GM12878 (cell line): ENCODE results near the gene ZBTB34. TPM values are rescaled to one million over a fixed set of nuclear protein-coding genes. Genes with fewer than 3 reads are reported as not detected.

ENCODE experiments used
- ATAC-seq: fragments of 200-7000 bp; cut with Tn5 transposase; 3 replicates; pipeline ENCODE4 v1.9.1; 2020; ENCODE audit warnings: mild to moderate bottlenecking, moderate library complexity
- BruUV-seq: library from RNA; stranded (reverse); fragments of 400-500 nt; replicated peaks from 2 replicates; lab custom pipeline; 2021; lab: Mats Ljungman, UMichigan
- CTCF ChIA-PET: fragments of 300-600 bp; sonication (Branson Sonifier 250); formaldehyde crosslinking; extraction: SDS; loops from one replicate; lab custom pipeline; 2021; ENCODE audit warnings: inconsistent platforms; lab: Yijun Ruan, JAX
- POLR2A ChIA-PET: fragments of 350-600 bp; formaldehyde crosslinking; extraction: SDS; loops from one replicate; lab custom pipeline; 2021; ENCODE audit warnings: inconsistent platforms; lab: Charles Lee
- RAD21 ChIA-PET: fragments of 300-600 bp; sonication (Branson Sonifier 250); formaldehyde crosslinking; loops from one replicate; lab custom pipeline; 2023; ENCODE audit warnings: antibody characterized with exemption; ENCODE audit not compliant: unreplicated experiment; lab: Charles Lee
- SMC1A ChIA-PET: fragments of 300-600 bp; sonication (Branson Sonifier 250); formaldehyde crosslinking; loops from one replicate; lab custom pipeline; 2023; ENCODE audit not compliant: unreplicated experiment, uncharacterized antibody; lab: Charles Lee
- DNase-seq: peaks from one replicate; pipeline ENCODE4 v3.0.0-alpha.2; 2011; ENCODE audit warnings: low read depth, low spot score
- FAIRE-seq: peaks from 3 replicates; lab custom pipeline; 2011; peaks lifted over from hg19 to GRCh38; lab: Jason Lieb, UNC
- H2AFZ ChIP-seq: 2 replicates; pipeline ENCODE4 v1.6.0; 2011; ENCODE audit warnings: low read depth, low read length, control low read depth; ENCODE audit not compliant: control insufficient read depth
- H3K27ac ChIP-seq: 2 replicates; pipeline ENCODE4 v1.5.1; 2011; ENCODE audit warnings: control low read depth; ENCODE audit not compliant: control insufficient read depth, insufficient read depth
- H3K27me3 ChIP-seq, 2 experiments: replicated peaks in 1 of 2; 2 replicates each; pipeline versions ENCODE4 v1.6.0 to v1.6.1; 2011; ENCODE audit warnings: low read length in 1 of 2; ENCODE audit not compliant: control insufficient read depth in 2 of 2, insufficient read depth in 2 of 2
- H3K36me3 ChIP-seq, 2 experiments: 2 replicates each; pipeline ENCODE4 v1.5.1; 2011; ENCODE audit warnings: low read length in 1 of 2; ENCODE audit not compliant: control insufficient read depth in 2 of 2, insufficient read depth in 2 of 2
- H3K4me1 ChIP-seq: 2 replicates; pipeline ENCODE4 v1.6.1; 2011; ENCODE audit warnings: mild to moderate bottlenecking, low read length, moderate library complexity, mixed read lengths; ENCODE audit not compliant: control insufficient read depth, insufficient read depth
- H3K4me2 ChIP-seq: 2 replicates; pipeline ENCODE4 v1.6.0; 2011; ENCODE audit warnings: control low read depth; ENCODE audit not compliant: control insufficient read depth, insufficient read depth
- H3K4me3 ChIP-seq: fragments of 200-600 bp; sonication (generic); 2 replicates; pipeline ENCODE4 v1.5.1; 2016
- H3K79me2 ChIP-seq: 2 replicates; pipeline ENCODE4 v1.6.0; 2011; ENCODE audit warnings: low read length; ENCODE audit not compliant: control insufficient read depth, insufficient read depth
- H3K9ac ChIP-seq: 2 replicates; pipeline ENCODE4 v1.8.0; 2011; ENCODE audit warnings: low read length, control low read depth, mixed read lengths; ENCODE audit not compliant: control insufficient read depth, insufficient read depth
- H3K9me3 ChIP-seq: replicated peaks from 3 replicates; pipeline ENCODE4 v1.5.1; 2011; ENCODE audit warnings: mild to moderate bottlenecking, low read length; ENCODE audit not compliant: control insufficient read depth, insufficient read depth
- H4K20me1 ChIP-seq: 2 replicates; pipeline ENCODE4 v1.6.0; 2011; ENCODE audit not compliant: control insufficient read depth, insufficient read depth
- ASH2L ChIP-seq: fragments of 300-600, 200-600 bp; sonication (generic); IDR thresholded peaks from 2 replicates; pipeline ENCODE4 v1.6.1; 2017; ENCODE audit warnings: low read depth, mild to moderate bottlenecking, borderline replicate concordance
- BHLHE40 ChIP-seq, 2 experiments: fragments of 450-650 bp in 1 of 2; IDR thresholded peaks; 2 replicates each; pipeline ENCODE4 v1.6.1; 2011 to 2017; ENCODE audit warnings: low read depth in 2 of 2, borderline replicate concordance in 1 of 2, improper control_type of control experiment in 1 of 2, low read length in 1 of 2, mild to moderate bottlenecking in 1 of 2
- CBFB ChIP-seq: IDR thresholded peaks from 2 replicates; pipeline ENCODE4 v1.6.1; 2016; ENCODE audit warnings: antibody characterized with exemption, low read depth
- NRF1 ChIP-seq: conservative IDR thresholded peaks from 2 replicates; pipeline ENCODE4 v1.6.1; 2011; ENCODE audit warnings: mild to moderate bottlenecking, low read depth, low read length, improper control_type of control experiment
- RB1 ChIP-seq: fragments of 450-650 bp; formaldehyde crosslinking; IDR thresholded peaks from 2 replicates; pipeline ENCODE4 v1.6.1; 2017; ENCODE audit warnings: mild to moderate bottlenecking, borderline replicate concordance
- RUNX3 ChIP-seq: IDR thresholded peaks from 2 replicates; pipeline ENCODE4 v1.6.1; 2012; ENCODE audit warnings: low read length, inconsistent platforms
- WGBS: methylation state at CpG from one replicate; pipeline ENCODE4 v1.1.6; 2016; ENCODE audit warnings: low lambda C conversion rate; ENCODE audit not compliant: insufficient replicate concordance, insufficient coverage; ENCODE audit errors: missing lambda C conversion rate; 5-methylcytosine and 5-hydroxymethylcytosine counted together
- in situ Hi-C: fragments of 300-500 bp; cut with MboI; formaldehyde crosslinking; loops from 9 replicates; pipeline ENCODE4 v1.14.3; 2018; ENCODE audit warnings: mixed read lengths
- intact Hi-C: fragments of 100-400 bp; cut with micrococcal nuclease; formaldehyde crosslinking; loops from one replicate; pipeline ENCODE4 v1.14.2; 2022; ENCODE audit not compliant: unreplicated experiment
- polyA plus RNA-seq, 11 experiments: library from polyadenylated mRNA; depleted of rRNA in 4 of 11; unstranded in 6 of 11; stranded (reverse) in 5 of 11; fragments of >200 nt; fragmentation: Nextera tagmentation in 4 of 11; fragmentation: Illumina TruSeq in 1 of 11; extraction: Ambion mirVana in 4 of 11; extraction: Trizol in 1 of 11; gene quantifications; 1 replicate in 1 of 11; 2 replicates in 10 of 11; pipeline versions ENCODE4 v1.2.1 to v1.2.3, GENCODE V29; 2011 to 2016; ENCODE audit warnings: inconsistent platforms in 2 of 11, missing spikeins in 2 of 11, low read depth in 1 of 11
- total RNA-seq, 4 experiments: library from RNA; depleted of rRNA in 3 of 4; stranded (reverse); fragments of >200 nt in 3 of 4; fragmentation: Illumina TruSeq in 1 of 4; extraction: Trizol in 1 of 4; gene quantifications; 2 replicates each; pipeline versions ENCODE4 v1.2.1 to v1.2.3, GENCODE V29; 2013 to 2021

Gene ZBTB34
- total and polyA plus RNA-seq, 10 of the 15 experiments (the other 5 are each of a cell fraction or from before 2014, with no cell fraction given): 0.71 to 11.3 (median 3.8) TPM

DNA sequence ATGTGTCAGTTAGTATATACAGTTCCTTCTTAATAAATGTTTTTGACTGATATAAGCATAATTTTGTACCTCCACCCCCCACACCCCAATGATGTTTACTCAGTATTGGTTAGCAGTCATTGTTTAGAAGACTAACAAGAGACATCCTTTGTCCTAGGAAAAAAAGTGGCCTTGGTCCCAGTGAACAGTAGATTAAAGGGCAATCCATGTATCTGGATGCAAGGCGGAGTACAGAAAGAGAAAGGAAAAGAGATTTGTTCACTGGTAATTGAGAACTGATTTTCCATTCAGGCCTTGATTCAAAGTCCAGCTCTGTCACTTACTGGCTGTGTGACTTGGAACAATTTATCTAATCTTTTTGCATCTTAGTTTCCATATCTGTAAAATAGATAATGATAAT is 58.8 kb downstream of the ZBTB34 start (continued):
- TF ChIP-seq BHLHE40 (IDR thresholded peaks at IDR 0.05; ENCODE audit: borderline replicate concordance in 1 of 2, low read depth in 2 of 2, low read length in 1 of 2): no peak

DNA sequence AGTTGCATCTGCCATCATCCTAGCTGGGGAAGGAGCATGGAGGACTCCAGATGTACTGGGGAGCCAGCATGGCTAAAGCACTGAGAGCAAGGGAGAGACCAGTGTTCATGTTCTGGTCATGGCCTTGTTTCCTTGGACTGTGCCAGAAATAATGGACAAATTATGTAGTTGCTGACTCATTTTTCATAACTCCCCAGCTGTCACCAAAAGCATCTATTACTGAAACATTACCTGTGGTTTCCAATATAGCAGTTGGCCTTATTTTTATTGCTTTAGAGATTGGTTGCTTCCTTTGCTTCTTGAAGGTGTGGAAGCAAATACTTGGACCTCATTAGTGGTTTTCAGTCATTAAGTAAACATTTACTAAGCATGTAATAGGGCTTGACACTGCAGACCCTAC is 65.4 kb downstream of the ZBTB34 start:
- H3K9ac ChIP-seq: no peak overlapping the region
- no TSS peak for BruUV-seq
- H3K79me2 ChIP-seq: no peaks in the 10 kb centered on the region
- ChIA-PET POLR2A (interaction anchor here (0.6 to 1.3 kb wide), 2 partner anchors 9 to 58 kb away, joined by 3 to 5 read pairs; no protein-coding TSS in a partner anchor), SMC1A (interaction anchor here (1.3 to 1.8 kb wide), 4 partner anchors 15 to 394 kb away, joined by 3 to 6 read pairs (median 5); no protein-coding TSS in a partner anchor), CTCF (interaction anchor here (0.8 to 1.8 kb wide), 4 partner anchors 8 to 289 kb away, joined by 3 to 4 read pairs (median 4); no protein-coding TSS in a partner anchor), RAD21 (no interaction called here)
- no peak overlapping the region for H3K27ac ChIP-seq
- intact Hi-C loops (no loop called here), in situ Hi-C loops (no loop called here)
- H3K4me2 ChIP-seq: no peak overlapping the region
- no peaks in the 10 kb centered on the region for H4K20me1 ChIP-seq
- H3K9me3 ChIP-seq: no peaks in the 10 kb centered on the region
- H3K27me3 ChIP-seq: no peaks in the 10 kb centered on the region
- no peak overlapping the region for H3K4me3 ChIP-seq
- TF ChIP-seq RUNX3: peak; percentile 51
- no peak for TF ChIP-seq NRF1
- H3K4me1 ChIP-seq: peaks cover 9% of the 10 kb centered on the region; the same call in 1 of the 2 replicates
- FAIRE-seq (no peak), DNase-seq (no peak), ATAC-seq (peak; percentile 44)
- no peak overlapping the region for H2AFZ ChIP-seq
- H3K36me3 ChIP-seq: no peaks in the 10 kb centered on the region

DNA sequence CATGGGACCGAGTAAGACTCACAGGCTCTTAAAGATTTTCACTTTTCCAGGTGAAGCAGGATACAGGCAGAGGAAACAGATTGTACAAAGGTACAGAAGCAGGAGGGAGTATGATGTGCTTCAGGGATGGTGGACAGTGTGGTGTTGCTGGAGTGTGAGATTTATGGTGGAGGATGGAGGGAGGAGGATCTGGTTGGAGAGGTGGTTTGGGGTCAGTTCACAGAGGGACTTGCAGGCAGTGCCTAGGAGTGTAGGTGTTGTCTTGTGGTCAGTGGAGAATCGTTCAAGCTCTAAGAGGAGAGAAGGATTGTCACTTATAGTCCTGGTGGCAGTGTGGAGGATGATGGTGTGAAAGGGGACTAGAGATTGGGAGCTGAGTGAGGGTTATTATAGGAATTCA is 65.9 kb downstream of the ZBTB34 start:
- Histone ChIP-seq H3K9me3 (no peaks in the 10 kb centered on the region), H3K9ac (no peak overlapping the region), H3K79me2 (no peaks in the 10 kb centered on the region), H4K20me1 (no peaks in the 10 kb centered on the region), H3K4me1 (peaks cover 9% of the 10 kb centered on the region; the same call in 1 of the 2 replicates), H3K27ac (no peak overlapping the region), H3K4me2 (no peak overlapping the region), H3K36me3 (no peaks in the 10 kb centered on the region), H3K27me3 (no peaks in the 10 kb centered on the region), H2AFZ (no peak overlapping the region), H3K4me3 (no peak overlapping the region)
- POLR2A ChIA-PET: interaction anchor here (1.3 kb wide), 1 partner anchor 9 kb away, joined by 3 read pairs; no protein-coding TSS in a partner anchor
- SMC1A ChIA-PET: interaction anchor here (1.3 to 1.8 kb wide), 4 partner anchors 14 to 394 kb away, joined by 3 to 6 read pairs (median 5); no protein-coding TSS in a partner anchor
- 65% methylated on average over 2 of the region's 2 CpGs for WGBS
- DNase-seq (no peak), FAIRE-seq (no peak), ATAC-seq (no peak; the same call in 2 of the 3 replicates)
- CTCF ChIA-PET: interaction anchor here (0.8 to 1.8 kb wide), 3 partner anchors 9 to 21 kb away, joined by 3 to 4 read pairs (median 3); no protein-coding TSS in a partner anchor
- RAD21 ChIA-PET: interaction anchor here (0.9 kb wide), 1 partner anchor 122 kb away, joined by 3 read pairs; the partner anchor contains the start of gene ZBTB43
- no TSS peak for BruUV-seq
- no peak for TF ChIP-seq RB1
- TF ChIP-seq CBFB: no peak
- no peak for TF ChIP-seq ASH2L
- intact Hi-C loops (no loop called here), in situ Hi-C loops (no loop called here)
